HG02943 (cell line): Measurements from ENCODE around the gene SOWAHB.

Experiments
- ATAC-seq: cut with Tn5 transposase; IDR thresholded peaks from one replicate; pipeline ENCODE4 v1.9.1; 2021; ENCODE audit warnings: mild to moderate bottlenecking, low read depth, moderate library complexity; ENCODE audit not compliant: unreplicated experiment

Gene SOWAHB

GRCh38 chr4:76858319-76858718, 39.6 kb downstream of the SOWAHB start:
- ATAC-seq: no peak

DNA sequence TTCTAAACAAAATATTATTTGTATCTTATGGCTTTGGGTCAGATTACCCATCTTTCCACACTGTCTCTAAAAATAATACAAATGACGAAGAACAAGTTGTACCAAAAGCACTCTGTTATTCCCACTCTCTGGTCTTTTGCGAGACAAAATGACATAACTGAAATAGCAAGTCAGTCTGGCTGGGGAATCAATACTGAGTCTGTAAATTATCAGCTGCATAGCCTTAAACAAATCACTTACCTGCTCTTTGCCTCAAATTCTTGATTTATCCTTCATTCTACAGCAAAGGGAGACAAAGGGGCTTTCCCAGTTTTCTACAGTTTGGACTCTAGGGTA, 40.9 kb downstream of the SOWAHB start:
- ATAC-seq: no peak

DNA sequence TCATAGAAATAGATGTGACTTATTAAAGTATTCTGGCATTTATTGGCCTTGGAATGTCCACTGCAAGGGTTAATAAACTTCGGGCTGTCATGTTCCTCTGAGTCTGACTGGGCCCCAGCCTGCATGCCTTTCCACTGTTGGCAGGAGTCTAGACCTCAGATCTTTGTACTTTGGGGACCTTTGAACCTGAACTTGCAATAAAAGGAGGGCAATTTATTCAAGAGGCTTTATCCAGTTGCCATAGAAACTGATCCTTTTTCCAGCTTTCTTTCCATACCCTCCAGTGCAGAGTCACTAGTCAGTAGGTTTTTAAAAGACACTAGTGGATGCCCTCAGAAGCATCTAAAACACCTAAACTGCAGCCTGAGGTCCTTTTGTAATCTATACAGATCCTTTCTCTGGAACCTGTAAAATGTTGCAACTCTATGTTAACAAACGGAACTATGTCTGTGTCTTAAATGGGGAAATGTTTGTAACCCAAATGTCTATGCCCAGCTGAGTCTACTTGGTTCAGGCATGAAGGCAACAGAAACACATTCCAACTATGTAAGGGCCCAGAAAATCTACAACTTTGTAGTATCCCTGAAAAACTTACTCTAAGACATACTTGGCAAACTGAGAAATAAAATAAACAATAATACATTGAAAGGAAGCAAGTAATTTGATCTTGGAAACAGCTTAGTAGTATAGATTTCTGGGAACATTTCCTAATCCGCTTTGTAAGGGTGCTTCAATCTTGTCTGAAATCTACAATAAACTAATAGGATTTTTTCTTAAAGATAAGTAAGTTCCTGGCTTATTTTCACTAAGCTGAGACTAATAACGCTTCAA, 41.5 kb downstream of the SOWAHB start:
- ATAC-seq: no peak

GRCh38 chr4:76854858-76855257, 43.1 kb downstream of the SOWAHB start:
- no peak for ATAC-seq

DNA sequence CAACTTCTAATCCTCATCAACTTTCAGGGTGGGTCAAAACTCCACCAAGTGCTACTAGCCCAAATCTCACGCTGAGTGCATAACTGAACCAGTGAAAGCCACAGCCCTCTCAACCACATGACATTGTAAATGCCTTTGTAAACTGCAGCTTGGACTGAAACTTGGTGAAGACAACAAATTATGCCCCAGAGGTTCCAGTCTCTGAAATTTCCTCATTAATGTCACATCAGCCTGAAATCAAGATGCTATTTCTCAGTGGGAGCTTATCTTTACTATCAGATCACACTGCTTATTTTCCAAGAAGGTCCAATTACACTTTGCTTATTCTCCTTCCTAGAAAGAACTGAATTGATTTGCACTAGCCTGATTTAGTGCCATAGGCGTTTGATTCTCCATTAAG, 46.6 kb downstream of the SOWAHB start:
- no peak for ATAC-seq

DNA sequence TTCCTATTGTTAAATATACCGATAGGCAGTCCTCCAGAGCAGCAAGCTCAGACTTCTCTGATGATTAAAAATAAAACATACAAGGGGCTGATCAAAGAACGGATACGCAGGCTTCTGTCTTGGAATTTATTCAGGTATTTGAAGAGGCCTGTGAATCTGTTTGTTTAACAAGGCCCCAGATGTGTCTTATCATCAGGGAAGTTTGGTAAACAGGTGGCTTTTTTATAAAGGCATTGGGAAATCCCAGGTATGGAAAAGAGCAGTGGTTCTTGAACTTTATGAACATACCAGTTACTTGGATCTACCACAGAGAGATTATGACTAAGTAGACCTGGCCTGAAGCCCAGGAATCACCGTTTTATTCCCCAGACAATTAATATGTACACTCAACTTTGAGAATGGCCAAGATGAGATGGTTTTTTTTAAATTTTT, 47.9 kb downstream of the SOWAHB start:
- ATAC-seq: no peak
